Inflammatory macrophage treated with lipopolysaccharide for 1 hour (primary cell): ENCODE measurements around the gene TFR2.
"Not testable (repeated sequence)": the region's sequence is repeated elsewhere in the genome, so short reads cannot be mapped to it uniquely, and the experiment has no call there.

Experiments
- DNase-seq, 2 donors: peaks; one replicate each; pipeline ENCODE4 v3.0.0-alpha.2; 2020 to 2022

Gene TFR2

DNA sequence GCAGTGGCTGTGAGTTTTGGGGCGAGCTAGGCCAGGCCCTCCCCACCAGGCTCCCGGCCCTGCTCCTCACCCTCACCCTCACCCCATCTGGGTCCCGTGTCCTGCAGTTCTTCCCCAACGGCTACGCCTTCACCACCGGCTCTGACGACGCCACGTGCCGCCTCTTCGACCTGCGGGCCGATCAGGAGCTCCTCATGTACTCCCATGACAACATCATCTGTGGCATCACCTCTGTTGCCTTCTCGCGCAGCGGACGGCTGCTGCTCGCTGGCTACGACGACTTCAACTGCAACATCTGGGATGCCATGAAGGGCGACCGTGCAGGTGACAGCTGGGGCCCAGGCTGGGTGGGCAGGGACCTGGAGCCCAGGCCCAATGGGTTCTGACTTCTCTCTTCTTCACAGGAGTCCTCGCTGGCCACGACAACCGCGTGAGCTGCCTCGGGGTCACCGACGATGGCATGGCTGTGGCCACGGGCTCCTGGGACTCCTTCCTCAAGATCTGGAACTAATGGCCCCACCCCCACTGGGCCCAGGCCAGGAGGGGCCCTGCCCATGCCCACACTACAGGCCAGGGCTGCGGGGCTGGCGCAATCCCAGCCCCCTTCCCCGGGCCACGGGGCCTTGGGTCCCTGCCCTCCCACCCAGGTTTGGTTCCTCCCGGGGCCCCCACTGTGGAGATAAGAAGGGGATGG lies 37.1 kb upstream of the TFR2 start:
- no peak for DNase-seq

DNA sequence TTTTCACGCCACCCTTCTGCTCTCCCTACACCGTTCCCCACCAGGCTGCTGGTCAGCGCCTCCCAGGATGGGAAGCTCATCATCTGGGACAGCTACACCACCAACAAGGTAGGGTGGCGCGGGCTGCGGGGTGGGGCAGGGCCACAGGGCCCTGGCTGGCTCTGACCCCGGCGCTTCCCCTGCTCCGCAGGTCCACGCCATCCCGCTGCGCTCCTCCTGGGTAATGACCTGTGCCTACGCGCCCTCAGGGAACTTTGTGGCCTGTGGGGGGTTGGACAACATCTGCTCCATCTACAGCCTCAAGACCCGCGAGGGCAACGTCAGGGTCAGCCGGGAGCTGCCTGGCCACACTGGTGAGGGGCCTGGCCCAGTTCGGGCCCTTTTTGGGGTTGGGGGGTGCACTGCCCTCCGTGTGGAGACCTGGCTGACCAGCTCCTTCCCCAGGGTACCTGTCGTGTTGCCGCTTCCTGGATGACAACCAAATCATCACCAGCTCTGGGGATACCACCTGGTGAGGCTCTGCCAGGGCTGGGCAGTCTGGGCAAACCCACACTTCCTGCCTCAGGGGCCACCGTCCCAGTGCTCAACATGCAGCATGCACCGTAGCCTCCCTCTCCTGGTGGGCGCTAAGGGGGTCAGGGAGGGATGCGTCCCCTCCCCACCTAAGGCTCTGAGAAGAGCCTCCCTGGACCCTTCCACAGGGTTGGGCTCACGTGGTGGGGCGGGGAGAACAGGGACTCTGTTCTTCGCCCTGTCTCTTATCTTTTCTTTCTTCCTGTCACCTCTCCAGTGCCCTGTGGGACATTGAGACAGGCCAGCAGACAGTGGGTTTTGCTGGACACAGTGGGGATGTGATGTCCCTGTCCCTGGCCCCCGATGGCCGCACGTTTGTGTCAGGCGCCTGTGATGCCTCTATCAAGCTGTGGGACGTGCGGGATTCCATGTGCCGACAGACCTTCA lies 36.2 kb upstream of the TFR2 start:
- no peak for DNase-seq

DNA sequence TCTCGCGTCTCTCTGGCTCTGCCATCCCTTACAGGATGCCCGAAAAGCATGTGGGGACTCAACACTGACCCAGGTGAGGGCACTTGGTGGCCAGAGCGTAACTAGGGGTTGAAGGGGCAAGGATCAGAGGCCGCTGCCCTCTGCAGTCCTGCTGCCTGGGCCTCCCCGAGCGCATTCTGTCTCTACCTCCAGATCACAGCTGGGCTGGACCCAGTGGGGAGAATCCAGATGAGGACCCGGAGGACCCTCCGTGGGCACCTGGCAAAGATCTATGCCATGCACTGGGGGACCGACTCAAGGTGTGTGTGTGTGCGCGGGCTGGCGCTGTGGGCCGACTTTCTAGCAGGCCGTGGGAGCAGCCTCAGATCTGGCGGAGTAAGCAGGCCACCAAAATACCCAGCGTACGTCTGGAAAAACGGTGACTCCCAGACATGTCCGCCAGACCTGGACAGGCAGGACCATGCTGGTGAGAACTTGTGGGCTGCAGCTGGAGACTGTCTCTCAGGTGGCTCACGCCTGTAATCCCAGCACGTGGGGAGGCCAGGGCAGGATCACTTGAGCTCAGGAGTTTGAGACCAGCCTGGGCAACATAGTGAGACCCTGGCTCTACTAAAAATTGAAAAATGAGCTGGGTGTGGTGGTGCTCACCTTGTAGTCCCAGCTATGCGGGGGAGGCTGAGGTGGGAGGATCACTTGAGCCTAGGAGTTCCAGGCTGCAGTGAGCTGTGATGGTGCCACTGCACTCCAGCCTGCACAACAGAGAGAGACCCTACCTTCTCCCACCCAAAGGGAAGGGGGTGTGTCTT lies 35.4 kb upstream of the TFR2 start:
- DNase-seq, result no peak

DNA sequence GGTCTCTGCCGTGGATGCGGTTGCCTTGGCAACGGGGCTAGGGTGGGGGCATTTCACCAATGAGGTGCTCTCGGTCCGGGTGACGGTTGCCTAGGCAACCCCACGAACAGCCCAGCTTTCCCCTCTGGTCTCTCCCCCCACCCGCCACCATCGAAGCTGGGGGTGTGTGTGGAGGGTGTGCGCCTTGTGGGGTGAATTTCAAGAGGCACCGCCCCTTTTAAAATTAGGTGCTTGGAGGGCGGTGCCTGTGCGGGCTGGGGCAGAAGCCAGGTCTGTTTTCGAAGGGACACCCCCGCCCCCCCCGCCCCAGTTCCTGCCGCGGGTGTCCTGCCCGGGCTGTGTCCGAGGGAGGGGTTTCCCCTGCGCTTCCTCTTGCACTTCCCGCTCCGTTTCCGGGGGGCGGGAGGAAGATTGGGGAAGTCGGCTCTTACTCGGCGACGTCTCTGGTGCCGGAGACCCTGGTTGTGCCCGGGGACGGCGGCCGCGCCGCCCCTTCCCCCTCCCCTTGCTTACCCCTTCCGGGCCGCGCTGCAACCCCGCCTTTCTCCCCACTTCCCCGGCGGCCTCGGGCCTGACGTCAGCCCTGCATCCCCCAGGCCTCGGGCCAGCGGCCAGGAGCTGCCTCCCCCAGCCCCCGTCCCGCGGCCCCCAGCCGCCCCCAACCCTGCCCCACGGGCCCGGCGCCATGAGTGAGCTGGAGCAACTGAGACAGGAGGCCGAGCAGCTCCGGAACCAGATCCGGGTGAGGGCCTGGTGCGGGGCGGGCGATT lies 34.4 kb upstream of the TFR2 start:
- peak; percentile 58 to 68 for DNase-seq

DNA sequence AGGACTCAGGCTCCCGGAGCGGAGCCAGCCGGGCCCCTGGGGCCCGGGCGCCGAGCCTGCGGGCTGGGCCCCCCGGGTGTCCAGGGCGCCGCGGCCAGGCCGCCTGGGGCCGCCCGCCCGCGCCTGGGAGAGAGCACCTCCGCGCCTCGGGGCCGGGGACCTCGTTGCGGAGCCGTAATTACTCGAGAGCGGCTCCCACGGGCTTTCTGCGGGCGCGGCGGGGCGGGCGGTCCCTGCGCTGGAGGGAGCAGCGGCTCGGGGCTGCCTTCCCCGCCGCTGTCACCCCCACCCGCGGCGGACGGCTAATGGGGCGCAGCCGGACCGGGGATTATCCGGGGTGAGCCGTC lies 33.7 kb upstream of the TFR2 start:
- DNase-seq, result no peak

DNA sequence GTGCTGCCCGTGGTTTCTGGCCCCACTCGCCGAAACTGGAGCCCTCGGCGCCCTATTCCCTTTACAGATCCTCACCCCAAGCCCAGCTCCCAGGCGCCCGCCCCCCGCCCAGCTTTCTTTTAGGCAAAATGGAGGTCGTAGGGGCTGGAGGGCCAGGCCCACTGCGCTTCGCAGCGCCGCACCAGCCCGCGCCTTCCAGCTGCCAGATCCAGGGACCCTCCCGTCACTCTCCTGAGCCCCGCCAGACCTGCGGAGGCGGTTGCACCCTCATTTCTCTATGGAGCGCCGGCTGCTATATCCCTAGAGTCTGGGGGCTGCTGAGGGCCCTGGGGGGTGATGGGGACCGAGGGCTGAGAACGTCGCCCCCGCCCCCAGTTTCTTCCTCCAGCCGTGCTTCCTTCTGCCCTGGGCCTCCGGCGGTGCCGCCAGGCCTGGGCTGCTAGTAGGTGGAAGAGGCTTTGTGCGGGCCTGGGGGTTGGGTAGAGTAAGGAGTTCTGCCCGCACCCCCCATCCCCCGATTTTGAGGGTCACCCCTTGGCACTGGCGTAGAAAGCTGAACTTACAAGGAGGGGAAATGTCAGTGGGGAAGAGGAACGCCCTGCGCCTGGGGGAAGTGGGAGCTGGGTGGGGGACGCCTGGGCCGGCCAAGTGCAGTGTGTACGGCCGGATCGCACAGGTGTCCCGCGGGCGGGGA lies 33.2 kb upstream of the TFR2 start:
- DNase-seq, result peak; percentile 24 to 51

DNA sequence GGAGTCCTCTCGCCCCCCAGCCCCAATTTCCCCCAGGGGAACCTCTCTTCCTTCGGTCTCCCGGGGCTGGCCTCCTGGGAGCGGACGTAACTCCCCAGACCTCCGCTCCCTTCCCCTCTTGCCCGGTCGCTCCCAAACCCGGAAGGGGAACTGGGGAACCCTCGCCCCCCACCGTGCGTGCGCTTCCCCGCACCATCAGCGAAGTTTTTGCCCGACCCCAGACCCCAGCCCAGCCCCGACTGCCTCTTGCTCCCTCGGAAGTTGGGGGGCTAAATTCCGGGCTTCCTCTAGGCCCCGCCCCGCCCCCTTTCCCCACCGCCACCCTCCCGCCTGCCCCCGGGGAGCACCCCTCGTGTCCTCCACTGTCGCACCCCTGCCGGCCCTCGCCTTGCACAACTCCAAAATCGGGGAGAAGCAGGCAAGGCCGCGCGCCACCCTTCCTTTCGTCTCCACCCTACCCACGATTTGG lies 32.6 kb upstream of the TFR2 start:
- peak; percentile 34 to 44 for DNase-seq

DNA sequence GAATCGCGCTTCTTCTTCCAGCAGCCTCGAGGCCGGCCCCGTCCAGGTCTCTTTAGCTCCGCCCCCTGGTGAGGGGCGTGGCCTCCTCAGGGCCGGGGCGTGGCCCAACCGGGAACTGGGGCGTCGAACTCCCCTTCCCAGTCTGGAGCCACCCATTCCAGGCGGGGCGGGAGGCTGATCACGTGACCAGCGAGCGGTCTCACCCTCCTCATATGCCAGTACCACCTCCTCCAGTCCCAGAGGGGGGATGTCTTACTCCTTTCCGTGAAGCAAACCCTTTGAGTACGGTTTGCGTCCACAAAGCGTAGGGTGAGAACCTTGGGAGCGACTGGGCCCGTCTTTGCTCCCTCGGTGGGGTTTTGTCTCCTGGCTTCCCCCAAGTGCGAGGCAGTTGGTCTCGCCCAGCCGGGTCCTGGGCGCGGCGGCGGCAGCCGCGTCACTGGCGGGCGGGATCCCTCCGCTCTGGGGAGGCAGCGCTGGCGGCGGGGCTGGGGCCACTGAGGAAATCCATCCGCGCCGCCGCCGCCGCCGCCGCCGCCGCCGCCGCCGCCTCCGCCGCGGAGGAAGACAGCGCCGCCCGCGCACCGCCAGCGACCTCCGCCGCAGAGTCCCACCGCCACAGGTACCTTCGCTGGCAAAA lies 32.1 kb upstream of the TFR2 start, which contains the start of gene GNB2:
Gene GNB2, plus strand, starts transcription at position 439 of the 640 bp plus-strand sequence. CDS start 2,526 bp downstream, outside the sequence.
- peak; percentile 97 to 100 for DNase-seq

DNA sequence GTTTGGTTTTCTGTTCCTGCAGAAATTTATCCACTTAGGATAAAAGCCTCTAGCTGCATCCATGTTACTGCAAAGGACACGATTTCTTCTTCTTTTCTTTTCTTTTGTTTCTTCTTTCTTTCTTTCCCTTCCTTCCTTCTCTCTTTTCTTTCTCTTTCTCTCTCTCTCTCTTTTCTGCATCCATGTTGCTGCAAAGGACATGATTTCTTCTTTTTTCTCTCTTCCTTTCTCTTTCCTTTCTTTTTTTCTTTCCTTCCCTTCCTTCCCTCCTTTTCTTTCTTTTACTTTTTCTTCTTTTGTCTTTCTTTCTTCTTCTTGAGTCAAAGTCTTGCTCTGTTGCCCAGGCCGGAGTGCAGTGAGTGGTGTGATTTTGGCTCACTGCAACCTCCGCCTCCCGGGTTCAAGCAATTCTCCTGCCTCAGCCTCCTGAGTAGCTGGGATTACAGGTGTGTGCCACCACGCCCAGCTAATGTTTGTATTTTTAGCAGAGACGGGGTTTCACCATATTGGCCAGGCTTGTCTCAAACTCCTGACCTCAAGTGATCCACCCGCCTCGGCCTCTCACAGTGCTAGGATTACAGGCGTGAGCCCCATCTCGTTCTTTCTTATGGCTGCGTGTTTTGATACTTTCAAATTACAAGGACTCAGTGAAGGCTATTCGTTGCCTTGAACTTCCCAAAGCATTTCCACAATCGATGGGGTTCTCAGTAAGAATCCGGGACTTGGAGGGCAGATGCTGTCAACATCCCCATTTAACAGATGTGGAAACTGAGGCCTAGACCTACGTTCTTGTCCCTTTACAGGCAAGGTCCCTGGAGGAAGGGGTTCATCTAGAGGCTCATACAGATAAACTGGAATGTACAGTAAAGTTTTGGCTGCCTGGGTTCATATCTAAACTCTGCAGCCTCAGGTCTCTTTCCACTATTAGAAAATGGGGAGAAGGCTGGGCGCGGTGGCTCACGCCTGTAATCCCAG lies 30.3 kb upstream of the TFR2 start:
- no peak for DNase-seq

DNA sequence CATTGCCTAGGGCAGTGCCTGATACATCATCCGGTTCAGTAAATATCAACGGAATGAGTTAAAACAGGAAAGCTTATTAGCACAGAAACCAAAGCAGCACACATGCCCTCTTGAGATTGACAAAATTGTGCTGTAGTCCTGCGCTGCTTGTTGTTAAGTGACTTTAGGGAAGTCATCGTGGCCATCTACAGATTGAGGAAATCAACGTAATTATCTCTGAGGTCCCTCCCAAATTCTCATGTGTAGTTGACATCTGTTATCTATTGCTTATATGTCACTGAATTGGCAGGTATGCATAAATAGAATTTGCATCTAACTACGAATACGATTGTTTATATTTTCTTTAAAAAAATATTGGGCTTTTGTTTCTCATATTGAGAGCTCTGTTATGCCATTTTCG lies 28.7 kb upstream of the TFR2 start:
- peak in 1 of 2 donors; percentile 19 for DNase-seq

DNA sequence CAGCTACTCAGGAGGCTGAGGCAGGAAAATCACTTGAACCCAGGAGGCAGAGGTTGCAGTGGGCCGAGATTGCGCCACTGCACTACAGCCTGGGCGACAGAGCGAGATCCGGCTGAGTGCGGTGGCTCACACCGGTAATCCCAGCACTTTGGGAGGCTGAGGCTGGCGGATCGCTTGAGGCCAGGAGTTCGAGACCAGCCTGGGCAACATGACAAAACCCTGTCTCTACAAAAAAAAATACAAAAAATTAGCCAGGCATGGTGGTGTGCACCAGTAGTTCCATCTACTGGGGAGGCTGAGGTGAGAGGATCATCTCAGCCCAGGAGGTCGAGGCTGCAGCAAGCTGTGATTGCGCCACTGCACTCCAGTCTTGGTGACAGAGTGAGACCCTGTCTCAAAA lies 27.8 kb upstream of the TFR2 start:
- not testable (repeated sequence) for DNase-seq

DNA sequence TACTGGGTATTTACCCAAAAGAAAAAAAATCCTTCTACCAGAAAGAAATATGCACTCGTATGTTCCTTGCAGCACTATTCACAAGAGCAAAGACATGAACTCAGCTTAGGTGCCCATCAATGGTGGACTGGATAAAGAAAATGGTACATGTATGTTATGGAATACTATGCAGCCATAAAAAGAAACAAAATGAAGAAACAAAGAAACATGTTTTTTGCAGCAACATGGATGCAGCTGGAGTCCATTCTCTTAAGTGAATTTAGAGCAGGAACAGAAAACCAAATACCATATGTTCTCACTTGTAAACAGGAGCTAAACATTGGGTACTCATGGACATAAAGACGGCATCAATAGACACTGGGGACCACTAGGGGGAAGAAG lies 26.7 kb upstream of the TFR2 start:
- DNase-seq, result no peak

DNA sequence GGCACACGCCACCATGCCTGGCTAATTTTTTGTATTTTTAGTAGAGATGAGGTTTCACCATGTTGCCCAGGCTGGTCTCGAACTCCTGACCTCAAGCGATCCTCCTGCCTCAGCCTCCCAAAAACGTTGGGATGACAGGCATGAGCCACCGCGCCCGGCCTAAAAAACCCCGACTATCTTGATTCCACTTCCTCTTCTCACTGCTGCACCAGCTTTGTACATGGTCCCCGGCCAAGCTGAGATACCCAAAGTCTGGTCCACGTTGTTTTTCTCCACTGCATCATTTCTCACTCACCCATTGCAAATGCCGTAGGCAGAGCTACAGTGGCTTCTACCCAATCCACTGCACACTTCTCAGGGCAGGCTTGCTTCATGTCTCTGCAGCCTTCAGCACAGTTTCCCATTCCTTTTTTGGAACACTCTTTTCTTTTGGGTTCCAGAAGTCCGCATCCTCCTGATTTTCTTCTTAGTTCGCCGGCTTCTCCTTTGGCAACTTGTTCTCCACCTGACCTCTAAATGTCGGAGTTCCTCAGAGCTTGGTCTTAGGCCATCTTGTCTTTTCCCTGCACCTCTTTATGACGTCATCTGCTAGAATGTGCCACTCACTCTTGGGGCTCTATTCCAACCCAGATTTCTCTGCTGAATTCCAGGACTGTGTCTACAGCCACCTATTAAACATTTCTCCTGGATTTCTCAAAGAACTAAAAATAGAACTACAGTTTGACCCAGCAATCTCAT lies 26.1 kb upstream of the TFR2 start:
- no peak for DNase-seq

DNA sequence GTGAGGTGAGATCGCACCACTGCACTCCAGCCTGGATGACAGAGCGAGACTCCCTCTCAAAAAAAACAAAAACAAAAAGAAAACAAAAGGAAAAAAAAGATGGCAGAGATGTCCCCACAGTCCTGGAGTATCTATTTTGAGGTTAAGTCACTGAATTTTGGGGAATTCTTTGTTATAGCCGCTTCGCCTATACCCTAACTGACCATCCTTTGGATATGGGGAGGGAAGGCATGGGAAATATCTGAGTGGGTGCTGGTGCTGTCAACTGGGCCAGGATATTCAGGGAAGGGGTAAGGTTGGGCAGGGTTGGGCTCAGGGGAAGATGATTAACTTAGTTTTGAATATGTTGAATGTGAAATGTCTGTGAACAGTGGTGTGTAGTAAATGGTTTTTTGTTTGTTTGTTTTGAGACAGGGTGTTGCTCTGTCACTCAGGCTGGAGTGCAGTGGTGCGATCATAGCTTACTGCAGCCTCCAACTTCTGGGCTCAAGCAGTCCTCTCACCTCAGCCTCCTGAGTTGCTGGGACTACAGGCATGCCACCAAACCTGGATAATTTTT lies 23.9 kb upstream of the TFR2 start:
- no peak for DNase-seq

DNA sequence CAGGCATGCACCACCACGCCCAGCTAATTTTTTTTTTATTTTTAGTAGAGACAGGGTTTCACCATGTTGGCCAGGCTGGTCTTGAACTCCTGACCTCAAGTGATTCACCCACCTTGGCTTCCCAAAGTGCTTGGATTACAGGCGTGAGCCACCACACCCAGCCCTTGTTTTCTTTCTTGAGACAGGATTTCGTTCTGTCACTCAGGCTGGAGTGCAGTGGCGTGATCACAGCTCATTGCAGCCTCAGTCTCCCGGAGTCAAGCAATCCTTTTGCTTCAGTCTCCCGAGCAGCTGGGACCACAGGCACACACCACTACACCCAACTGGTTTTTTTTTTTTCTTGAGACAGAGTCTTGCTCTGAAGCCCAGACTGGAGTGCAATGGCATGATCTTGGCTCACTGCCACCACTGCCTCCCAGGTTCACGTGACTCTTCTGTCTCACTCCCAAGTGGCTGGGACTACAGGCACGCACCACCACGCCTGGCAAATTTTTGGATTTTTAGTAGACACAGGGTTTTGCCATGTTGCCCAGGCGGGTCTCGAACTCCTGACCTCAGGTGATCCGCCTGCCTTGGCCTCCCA lies 20.9 kb upstream of the TFR2 start:
- not testable (repeated sequence) for DNase-seq

DNA sequence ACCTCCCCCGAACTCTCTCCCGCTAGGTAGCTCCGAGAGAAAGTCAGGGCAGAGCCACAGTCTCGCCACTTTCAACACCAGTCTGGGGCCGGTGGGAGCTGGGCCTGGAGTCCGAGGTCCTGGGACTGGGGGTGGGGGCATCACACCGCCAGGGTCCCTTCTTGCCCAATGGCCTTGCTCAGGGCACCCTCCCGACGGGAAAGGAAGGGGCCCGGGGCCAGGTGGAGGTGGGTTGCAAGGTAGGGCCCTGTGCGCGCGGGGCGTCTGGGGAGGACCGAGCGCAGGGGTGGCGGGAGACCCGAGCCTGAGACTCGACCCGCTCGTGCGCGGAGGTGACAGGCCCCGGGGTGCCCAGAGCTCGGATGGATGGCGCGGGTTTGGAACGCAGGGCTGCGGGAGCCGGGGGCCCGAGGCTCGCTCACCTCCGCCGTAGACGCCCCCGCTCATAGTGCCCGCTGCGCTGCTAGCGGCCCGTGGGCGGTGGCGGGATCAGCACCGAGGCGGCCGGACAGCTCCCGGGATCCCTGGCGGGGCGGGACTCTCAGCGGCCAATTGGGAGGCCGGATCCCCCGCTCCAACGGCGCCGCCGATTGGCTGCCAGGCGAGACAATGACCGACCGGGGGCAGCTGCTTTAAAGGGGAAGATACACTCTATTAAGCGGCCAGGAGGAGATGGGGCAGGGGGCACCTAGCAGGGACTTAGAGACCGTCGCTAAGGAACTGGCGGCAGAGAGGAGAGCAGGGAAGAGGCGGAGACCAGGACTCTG lies 14.7 kb upstream of the TFR2 start, which contains the start of gene ACTL6B:
Gene ACTL6B, minus strand, starts transcription at position 541 of the 767 bp plus-strand sequence. Its CDS starts 94 bp downstream, at position 447.
- peak; percentile 45 to 60 for DNase-seq
